GM12874 (cell line): ENCODE results near the gene DNAJC13.

Source experiments
- TF ChIP-seq, protein P1 (sequence below): IDR thresholded peaks from 2 replicates; pipeline ENCODE4 v1.5.1; 2011; ENCODE audit warnings: low read depth, mild to moderate bottlenecking, control low read depth, low read length, moderate library complexity; ENCODE audit not compliant: insufficient read depth

Gene DNAJC13

DNA sequence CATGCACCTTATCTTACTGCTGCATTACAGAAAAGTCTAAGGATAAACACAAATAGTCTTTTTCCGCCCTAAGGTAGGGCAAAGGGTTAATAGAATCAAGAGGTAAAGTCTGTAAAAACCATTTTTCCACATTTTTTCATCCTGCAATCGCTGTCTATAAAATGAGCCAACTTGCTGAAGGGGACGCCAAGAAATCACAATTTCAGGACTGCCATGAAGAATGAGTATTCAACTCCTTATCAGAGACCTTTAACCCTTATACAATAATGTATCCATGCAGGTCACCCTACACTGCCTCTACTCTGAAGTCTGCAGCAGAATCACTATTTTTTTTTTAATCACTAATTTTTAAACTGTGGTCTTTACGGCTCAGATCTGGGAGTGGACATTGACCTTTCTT is 1.1 kb upstream of the DNAJC13 start:
- TF ChIP-seq, protein P1, sequence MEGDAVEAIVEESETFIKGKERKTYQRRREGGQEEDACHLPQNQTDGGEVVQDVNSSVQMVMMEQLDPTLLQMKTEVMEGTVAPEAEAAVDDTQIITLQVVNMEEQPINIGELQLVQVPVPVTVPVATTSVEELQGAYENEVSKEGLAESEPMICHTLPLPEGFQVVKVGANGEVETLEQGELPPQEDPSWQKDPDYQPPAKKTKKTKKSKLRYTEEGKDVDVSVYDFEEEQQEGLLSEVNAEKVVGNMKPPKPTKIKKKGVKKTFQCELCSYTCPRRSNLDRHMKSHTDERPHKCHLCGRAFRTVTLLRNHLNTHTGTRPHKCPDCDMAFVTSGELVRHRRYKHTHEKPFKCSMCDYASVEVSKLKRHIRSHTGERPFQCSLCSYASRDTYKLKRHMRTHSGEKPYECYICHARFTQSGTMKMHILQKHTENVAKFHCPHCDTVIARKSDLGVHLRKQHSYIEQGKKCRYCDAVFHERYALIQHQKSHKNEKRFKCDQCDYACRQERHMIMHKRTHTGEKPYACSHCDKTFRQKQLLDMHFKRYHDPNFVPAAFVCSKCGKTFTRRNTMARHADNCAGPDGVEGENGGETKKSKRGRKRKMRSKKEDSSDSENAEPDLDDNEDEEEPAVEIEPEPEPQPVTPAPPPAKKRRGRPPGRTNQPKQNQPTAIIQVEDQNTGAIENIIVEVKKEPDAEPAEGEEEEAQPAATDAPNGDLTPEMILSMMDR, result no peak

DNA sequence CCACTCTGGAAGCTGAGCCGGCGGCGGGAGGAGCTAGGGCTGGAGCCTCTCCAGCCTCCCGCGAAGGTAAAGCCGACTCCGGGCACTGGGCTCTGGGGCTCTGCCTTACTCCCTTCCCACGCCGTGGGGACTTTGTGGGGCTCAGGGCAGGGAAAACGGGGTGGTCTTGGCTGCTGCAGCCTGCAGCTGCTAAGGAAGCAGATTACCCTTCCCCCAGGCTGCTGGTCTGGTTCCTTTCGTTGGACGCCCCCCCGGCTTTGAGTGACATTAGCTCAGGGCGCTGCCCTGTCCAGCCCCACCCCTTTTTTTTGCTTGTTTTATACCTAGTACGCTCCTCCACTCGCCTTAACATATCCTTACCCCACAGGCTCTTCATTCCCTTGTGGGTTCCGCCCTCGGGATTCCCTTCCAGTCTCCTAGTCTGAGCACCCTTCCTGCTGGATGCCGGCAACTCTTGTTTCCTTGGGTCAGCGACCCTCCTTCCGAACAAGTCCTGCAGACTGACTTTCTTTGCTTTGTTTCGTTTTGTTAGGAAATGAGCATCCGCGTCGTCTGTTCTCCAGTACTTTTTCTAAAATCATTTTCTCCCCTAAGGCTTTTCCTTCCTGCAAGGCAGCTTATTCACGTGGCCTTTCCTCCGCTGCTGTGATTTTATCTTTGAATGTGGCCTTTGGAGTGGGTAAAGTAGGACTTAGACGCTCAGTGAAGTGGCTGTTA is 551 bp downstream of the DNAJC13 start:
- TF ChIP-seq, protein P1, result no peak

DNA sequence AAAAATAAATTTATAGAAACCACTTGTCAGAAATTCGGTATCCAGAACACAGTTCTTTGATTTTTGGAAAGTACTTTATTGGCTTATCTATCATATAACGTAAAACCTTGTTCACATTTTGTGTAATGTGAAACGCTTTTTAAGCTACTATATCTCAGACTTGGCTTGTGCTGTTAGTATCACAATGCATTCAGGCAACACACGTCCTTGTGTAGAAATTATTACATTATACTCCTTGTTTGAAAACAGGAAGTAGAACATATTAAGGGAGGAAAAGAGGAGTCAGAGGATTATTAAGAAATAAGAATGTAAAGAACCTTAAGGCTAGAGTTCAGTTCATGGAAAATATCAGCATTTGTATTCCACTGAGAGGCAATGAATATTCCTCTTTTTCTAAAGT is 1.6 kb downstream of the DNAJC13 start:
- TF ChIP-seq, protein P1, result no peak

DNA sequence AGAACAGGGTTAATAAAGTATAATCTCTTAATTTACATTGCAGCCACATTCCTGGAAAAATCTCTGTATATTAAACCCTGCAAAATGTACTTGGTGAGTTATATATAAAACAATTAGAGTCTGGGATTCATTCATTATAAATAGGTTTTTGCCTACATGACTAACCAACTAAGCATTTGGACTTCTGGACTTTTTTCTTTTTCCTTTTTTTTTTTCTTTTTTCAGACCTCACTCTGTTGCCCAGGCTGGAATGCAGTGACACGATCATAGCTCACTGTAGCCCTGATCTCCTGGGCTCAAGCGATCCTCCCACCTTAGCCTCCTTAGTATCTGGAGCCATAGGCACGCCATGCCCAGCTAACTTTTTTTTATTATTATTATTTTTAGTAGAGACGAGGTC is 4.5 kb downstream of the DNAJC13 start:
- TF ChIP-seq, protein P1, result no peak

DNA sequence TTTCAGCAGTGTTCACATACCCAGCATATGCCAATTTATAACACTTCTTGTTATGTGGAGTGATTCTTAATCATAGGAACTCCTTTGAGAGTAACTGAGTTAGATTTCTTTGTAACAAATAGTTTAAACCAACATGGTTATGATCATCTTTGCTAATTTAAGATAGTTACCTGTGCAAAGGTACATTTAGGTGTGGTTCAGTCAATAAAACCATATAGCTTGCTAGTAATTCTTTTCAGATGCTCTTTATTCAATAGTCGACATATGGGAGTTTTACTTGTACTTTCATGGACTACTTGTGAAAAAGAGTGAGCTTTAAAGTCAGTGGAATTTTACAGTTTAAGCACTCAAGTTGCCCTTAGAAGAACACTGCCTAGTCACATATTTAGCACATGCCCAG is 5.2 kb downstream of the DNAJC13 start:
- TF ChIP-seq, protein P1, result no peak

DNA sequence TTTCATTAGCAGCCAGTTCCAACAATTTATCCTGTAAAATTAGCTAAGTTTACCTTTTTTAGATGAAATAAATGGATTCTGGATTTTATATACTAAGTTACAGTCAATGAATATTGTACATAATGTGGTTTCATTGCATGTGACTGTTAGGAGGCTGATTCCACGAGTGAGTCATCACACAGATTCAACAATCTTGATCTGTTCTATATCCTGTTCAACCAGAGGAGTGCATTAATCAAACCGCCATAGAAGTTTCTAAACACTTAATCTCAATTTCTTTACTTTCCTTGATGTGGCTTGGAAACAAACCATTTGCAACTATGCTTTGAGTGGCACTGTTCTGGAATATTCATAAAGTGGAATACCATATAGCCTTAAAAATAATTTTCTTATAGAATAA is 15.3 kb downstream of the DNAJC13 start:
- TF ChIP-seq, protein P1, result no peak

DNA sequence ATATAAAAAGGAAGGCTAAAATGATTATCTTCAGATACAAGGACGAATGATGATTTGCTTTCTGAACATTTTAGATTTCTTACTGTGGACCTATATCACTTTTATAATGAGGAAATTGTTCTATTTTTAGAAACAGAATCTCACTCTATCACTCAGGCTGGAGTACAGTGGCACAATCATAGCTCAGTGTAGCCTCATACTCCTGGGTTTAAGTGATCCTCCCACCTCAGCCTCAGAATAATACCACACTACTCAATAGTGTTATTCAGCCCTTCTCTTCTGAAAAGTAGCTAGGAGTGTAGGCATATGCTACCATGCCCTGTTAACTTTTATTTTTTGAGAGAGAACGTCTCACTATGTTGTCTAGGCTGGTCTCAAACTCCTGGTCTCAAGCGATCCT is 15.8 kb downstream of the DNAJC13 start:
- TF ChIP-seq, protein P1, result no peak
